HCT116 (cell line): Measurements from ENCODE around the gene FAM89B. TPM values are rescaled to one million over a fixed set of nuclear protein-coding genes. Genes with fewer than 3 reads are reported as not detected.

ENCODE experiments used
- ATAC-seq: fragments of 200-7000 bp; cut with Tn5 transposase; 2 replicates; pipeline ENCODE4 v1.9.1; 2020; ENCODE audit warnings: mild to moderate bottlenecking, moderate library complexity
- BruUV-seq: library from RNA; stranded (reverse); fragments of 400-500 nt; replicated peaks from 2 replicates; lab custom pipeline; 2021; lab: Mats Ljungman, UMichigan
- CTCF ChIA-PET: fragments of 300-600 bp; sonication (Branson Sonifier 250); formaldehyde crosslinking; loops from one replicate; lab custom pipeline; 2021; ENCODE audit warnings: antibody characterized with exemption; lab: Charles Lee
- POLR2A ChIA-PET: fragments of 300-600, 350-600 bp; sonication (Branson Sonifier 250); formaldehyde crosslinking; loops from one replicate; lab custom pipeline; 2021; ENCODE audit warnings: antibody characterized with exemption; lab: Charles Lee
- RAD21 ChIA-PET, 2 experiments: fragments of 300-600 bp; sonication (Branson Sonifier 250); formaldehyde crosslinking; loops; one replicate each; lab custom pipeline; 2023; ENCODE audit warnings: low total read pairs in 2 of 2; ENCODE audit not compliant: uncharacterized antibody in 2 of 2, unreplicated experiment in 2 of 2, low non-redundant PET in 1 of 2; lab: Charles Lee
- DNase-seq: peaks from one replicate; pipeline ENCODE4 v3.0.0-alpha.2; 2010; ENCODE audit warnings: low read depth, low spot score
- H2AFZ ChIP-seq: fragments of 200-600 bp; shearing (Covaris generic), sonication (generic); 2 replicates; pipeline ENCODE4 v1.6.1; 2017; ENCODE audit warnings: low read depth, mixed run types, mixed read lengths, antibody characterized with exemption, low read length; ENCODE audit not compliant: poor library complexity, severe bottlenecking
- H3K27ac ChIP-seq: 2 replicates; pipeline ENCODE4 v1.5.1; 2012; ENCODE audit warnings: low read depth, low read length
- H3K27me3 ChIP-seq: fragments of 200-600 bp; sonication (generic); 2 replicates; pipeline ENCODE4 v1.6.1; 2016; ENCODE audit warnings: mixed run types, low read length, mixed read lengths; ENCODE audit not compliant: insufficient read depth
- H3K36me3 ChIP-seq, 2 experiments: fragments of 200-500 bp in 1 of 2; fragments of 200-600 bp in 1 of 2; sonication (Bioruptor generic) in 1 of 2; sonication (generic) in 1 of 2; 2 replicates each; pipeline versions ENCODE4 v1.5.1 to v1.6.1; 2014 to 2016; ENCODE audit warnings: low read length in 2 of 2, inconsistent platforms in 1 of 2, mixed read lengths in 1 of 2, mixed run types in 1 of 2; ENCODE audit not compliant: insufficient read depth in 2 of 2, control insufficient read depth in 1 of 2
- H3K4me1 ChIP-seq, 2 experiments: fragments of 200-600 bp in 1 of 2; sonication (generic) in 1 of 2; 2 replicates each; pipeline versions ENCODE4 v1.5.1 to v1.6.1; 2012 to 2017; ENCODE audit warnings: low read length in 2 of 2, inconsistent platforms in 1 of 2, mild to moderate bottlenecking in 1 of 2, mixed read lengths in 1 of 2, mixed run types in 1 of 2, moderate library complexity in 1 of 2; ENCODE audit not compliant: insufficient read depth in 2 of 2, control insufficient read depth in 1 of 2
- H3K4me2 ChIP-seq: fragments of 200-600 bp; sonication (generic); 2 replicates; pipeline ENCODE4 v1.6.1; 2017; ENCODE audit warnings: mixed run types, low read length, mixed read lengths
- H3K4me3 ChIP-seq, 2 experiments: fragments of 200-600 bp in 1 of 2; sonication (generic) in 1 of 2; replicated peaks in 1 of 2; 2 replicates each; pipeline ENCODE4 v1.5.1; 2011 to 2016; ENCODE audit warnings: low read length in 2 of 2, control low read depth in 1 of 2, low read depth in 1 of 2, mild to moderate bottlenecking in 1 of 2, mixed read lengths in 1 of 2, mixed run types in 1 of 2
- H3K79me2 ChIP-seq: fragments of 200-600 bp; sonication (generic); 2 replicates; pipeline ENCODE4 v1.6.1; 2017; ENCODE audit warnings: mild to moderate bottlenecking, mixed run types, low read length, moderate library complexity, mixed read lengths; ENCODE audit not compliant: insufficient read depth
- H3K9ac ChIP-seq: fragments of 200-600 bp; sonication (generic); 2 replicates; pipeline ENCODE4 v1.6.1; 2016; ENCODE audit warnings: low read length, mixed read lengths
- H3K9me2 ChIP-seq: fragments of 200-600 bp; sonication (generic), shearing (Covaris generic); 2 replicates; pipeline ENCODE4 v1.6.1; 2017; ENCODE audit warnings: mixed run types, mild to moderate bottlenecking, moderate library complexity; ENCODE audit not compliant: insufficient read depth
- H3K9me3 ChIP-seq, 2 experiments: fragments of 200-500 bp in 1 of 2; fragments of 200-600 bp in 1 of 2; sonication (Bioruptor generic) in 1 of 2; sonication (generic) in 1 of 2; 2 replicates each; pipeline ENCODE4 v1.6.1; 2014 to 2017; ENCODE audit warnings: low read length in 2 of 2, mixed read lengths in 2 of 2, inconsistent platforms in 1 of 2, low read depth in 1 of 2, mild to moderate bottlenecking in 1 of 2, mixed run types in 1 of 2, moderate library complexity in 1 of 2; ENCODE audit not compliant: control insufficient read depth in 1 of 2, insufficient read depth in 1 of 2
- H4K20me1 ChIP-seq: fragments of 200-600 bp; sonication (generic), shearing (Covaris generic); 2 replicates; pipeline ENCODE4 v1.6.1; 2017; ENCODE audit warnings: mixed run types, mild to moderate bottlenecking, moderate library complexity; ENCODE audit not compliant: insufficient read depth
- CBX3 ChIP-seq: IDR thresholded peaks from 2 replicates; pipeline ENCODE4 v1.6.1; 2012; ENCODE audit warnings: low read depth
- EZH2 ChIP-seq: fragments of 200-600 bp; sonication (generic); IDR thresholded peaks from 2 replicates; pipeline ENCODE4 v1.6.1; 2017; ENCODE audit warnings: antibody characterized with exemption, mixed run types
- EZH2phosphoT487 ChIP-seq: fragments of 200-600 bp; IDR thresholded peaks from 2 replicates; pipeline ENCODE4 v1.6.1; 2018; ENCODE audit warnings: antibody characterized with exemption, borderline replicate concordance
- JUND ChIP-seq: IDR thresholded peaks from 2 replicates; pipeline ENCODE4 v1.6.1; 2012
- MAX ChIP-seq: IDR thresholded peaks from 2 replicates; pipeline ENCODE4 v1.6.1; 2012
- POLR2A ChIP-seq: IDR thresholded peaks from 2 replicates; pipeline ENCODE4 v1.7.0; 2011; ENCODE audit warnings: borderline replicate concordance; ENCODE audit not compliant: insufficient read depth, insufficient read length; ENCODE audit errors: extremely low read depth
- POLR2AphosphoS5 ChIP-seq: IDR thresholded peaks from 2 replicates; pipeline ENCODE4 v1.6.1; 2011; ENCODE audit warnings: mild to moderate bottlenecking, low read depth, low read length, moderate library complexity
- RAD21 ChIP-seq: IDR thresholded peaks from 2 replicates; pipeline ENCODE4 v1.6.1; 2012; ENCODE audit warnings: low read depth, mild to moderate bottlenecking
- REST ChIP-seq: IDR thresholded peaks from 2 replicates; pipeline ENCODE4 v1.6.1; 2012; ENCODE audit warnings: low read depth
- SIN3A ChIP-seq: IDR thresholded peaks from 2 replicates; pipeline ENCODE4 v1.6.1; 2012; ENCODE audit warnings: low read depth
- SRF ChIP-seq: IDR thresholded peaks from 2 replicates; pipeline ENCODE4 v1.6.1; 2012; ENCODE audit warnings: low read depth
- TCF7L2 ChIP-seq: IDR thresholded peaks from 2 replicates; pipeline ENCODE4 v1.7.0; 2011; ENCODE audit warnings: borderline replicate concordance, inconsistent platforms; ENCODE audit not compliant: insufficient read depth, insufficient read length; ENCODE audit errors: extremely low read depth
- YY1 ChIP-seq: IDR thresholded peaks from 2 replicates; pipeline ENCODE4 v1.6.1; 2011; ENCODE audit warnings: low read length, low read depth, moderate library complexity, mild to moderate bottlenecking; ENCODE audit not compliant: insufficient replicate concordance; ENCODE audit errors: extremely low read depth
- ZBTB33 ChIP-seq: IDR thresholded peaks from 2 replicates; pipeline ENCODE4 v1.6.1; 2011; ENCODE audit warnings: mild to moderate bottlenecking, low read length, moderate library complexity; ENCODE audit not compliant: insufficient replicate concordance; ENCODE audit errors: extremely low read depth
- ZFX ChIP-seq: fragments of 450-650 bp; IDR thresholded peaks from 2 replicates; pipeline ENCODE4 v1.6.1; 2017
- ZNF274 ChIP-seq: fragments of 200-500 bp; sonication (Bioruptor generic); IDR thresholded peaks from 2 replicates; pipeline ENCODE4 v1.6.1; 2014; ENCODE audit warnings: mild to moderate bottlenecking, low read depth, low read length, inconsistent platforms
- intact Hi-C: fragments of 100-400 bp; cut with micrococcal nuclease; formaldehyde crosslinking; loops from 2 replicates; pipeline ENCODE4 v1.10.0; 2022
- total RNA-seq: library from RNA; stranded (reverse); gene quantifications from one replicate; pipeline ENCODE4 v1.2.1, GENCODE V29; 2021; ENCODE audit not compliant: unreplicated experiment
- TF ChIP-seq, protein P1 (sequence below): IDR thresholded peaks from 2 replicates; pipeline ENCODE4 v1.6.1; 2012

FAM89B gene
- total RNA-seq, 1 experiment from 2014 or later, result 60.0 TPM

- H3K27ac ChIP-seq, result peak overlapping the region; percentile 86
- no peaks in the 10 kb centered on the region for H3K27me3 ChIP-seq
- no peak for TF ChIP-seq TCF7L2
- TF ChIP-seq REST, result no peak
- TF ChIP-seq EZH2phosphoT487, result no peak
- no peak for TF ChIP-seq RAD21
- TF ChIP-seq POLR2A, result no peak
- TF ChIP-seq, protein P1, sequence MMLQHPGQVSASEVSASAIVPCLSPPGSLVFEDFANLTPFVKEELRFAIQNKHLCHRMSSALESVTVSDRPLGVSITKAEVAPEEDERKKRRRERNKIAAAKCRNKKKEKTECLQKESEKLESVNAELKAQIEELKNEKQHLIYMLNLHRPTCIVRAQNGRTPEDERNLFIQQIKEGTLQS, result no peak
- TF ChIP-seq ZFX, result no peak
- no peak for TF ChIP-seq MAX
- no peak for TF ChIP-seq SRF
- no peak for TF ChIP-seq POLR2AphosphoS5
- no peak for TF ChIP-seq ZBTB33
- no peak for TF ChIP-seq CBX3
- TF ChIP-seq YY1, result no peak
- no peak for TF ChIP-seq SIN3A
- TF ChIP-seq JUND, result no peak
- no peak for TF ChIP-seq ZNF274
- no peak for TF ChIP-seq EZH2
- TF ChIP-seq, all 23 proteins: peak for 0
- Histone ChIP-seq H3K4me3 (peak overlapping the region; percentile 73 to 86), H3K4me1 (peaks cover 10 to 32% of the 10 kb centered on the region in 2 experiments), H2AFZ (no peak overlapping the region), H3K9ac (peak overlapping the region; percentile 85), H4K20me1 (no peaks in the 10 kb centered on the region), H3K79me2 (peaks cover 63% of the 10 kb centered on the region), H3K9me2 (no peaks in the 10 kb centered on the region), H3K9me3 (no peaks in the 10 kb centered on the region), H3K36me3 (peaks cover 19 to 28% of the 10 kb centered on the region in 2 experiments; a peak in 3 of 4 replicates), H3K4me2 (peak overlapping the region; percentile 90)
- no peak for DNase-seq
- RAD21 ChIA-PET, result no interaction called here
- CTCF ChIA-PET, result no interaction called here
- intact Hi-C loops, result no loop called here
- POLR2A ChIA-PET, result no interaction called here
- no TSS peak for BruUV-seq
- no peak for ATAC-seq
Observed at GRCh38 chr11:65616575-65617001, 44.2 kb downstream of the FAM89B start.
